K562 (cell line): ENCODE measurements around the gene ZKSCAN8. TPM values are rescaled to one million over a fixed set of nuclear protein-coding genes. Genes with fewer than 3 reads are reported as not detected.

Experiments used
- BDP1 ChIP-seq: IDR thresholded peaks from 3 replicates; pipeline ENCODE4 v1.6.1; 2011; ENCODE audit not compliant: insufficient read length, insufficient read depth
- CBX1 ChIP-seq: sonication (generic); IDR thresholded peaks from 2 replicates; pipeline ENCODE4 v1.6.1; 2016; ENCODE audit warnings: antibody characterized with exemption, low read depth, mild to moderate bottlenecking
- DPF2 ChIP-seq: fragments of 450-650 bp; IDR thresholded peaks from 2 replicates; pipeline ENCODE4 v1.6.1; 2016
- E2F8 ChIP-seq: fragments of 450-650 bp; IDR thresholded peaks from 2 replicates; pipeline ENCODE4 v1.7.1; 2018; ENCODE audit warnings: mild to moderate bottlenecking, low read depth; ENCODE audit not compliant: partially characterized antibody
- FOXJ3 ChIP-seq: sonication (generic); formaldehyde crosslinking; IDR thresholded peaks from 2 replicates; pipeline ENCODE4 v1.4.0; 2020; ENCODE audit warnings: mild to moderate bottlenecking, missing genetic modification reagents
- FOXK2 ChIP-seq, 2 experiments: fragments of 450-650 bp; IDR thresholded peaks in 1 of 2; conservative IDR thresholded peaks in 1 of 2; 2 replicates each; pipeline ENCODE4 v1.6.1; 2016; ENCODE audit warnings: low read depth in 2 of 2, mild to moderate bottlenecking in 1 of 2
- HCFC1 ChIP-seq: IDR thresholded peaks from 2 replicates; pipeline ENCODE4 v1.6.1; 2012; ENCODE audit warnings: low read depth, low read length, improper control_type of control experiment
- IRF1 ChIP-seq: sonication (generic); formaldehyde crosslinking; IDR thresholded peaks from 2 replicates; pipeline ENCODE4 v1.8.0; 2022; ENCODE audit warnings: missing genetic modification reagents, mild to moderate bottlenecking, borderline replicate concordance
- KDM1A ChIP-seq, 2 experiments: fragments of 450-650 bp; IDR thresholded peaks; 2 replicates each; pipeline ENCODE4 v1.6.1; 2016; ENCODE audit warnings: mild to moderate bottlenecking in 2 of 2
- MYC ChIP-seq, 2 experiments: fragments of 250-450 bp in 1 of 2; sonication (Bioruptor Pico) in 1 of 2; IDR thresholded peaks; 2 replicates each; pipeline versions ENCODE4 v1.5.1 to v1.6.1; 2012 to 2021; ENCODE audit warnings: low read depth in 2 of 2, borderline replicate concordance in 1 of 2, improper control_type of control experiment in 1 of 2, low read length in 1 of 2, mild to moderate bottlenecking in 1 of 2, moderate library complexity in 1 of 2
- NBN ChIP-seq: fragments of 450-650 bp; IDR thresholded peaks from 2 replicates; pipeline ENCODE4 v1.6.1; 2016; ENCODE audit warnings: low read depth, mild to moderate bottlenecking
- PKNOX1 ChIP-seq: fragments of 450-650 bp; IDR thresholded peaks from 2 replicates; pipeline ENCODE4 v1.6.1; 2016
- PREB ChIP-seq: sonication (generic); formaldehyde crosslinking; IDR thresholded peaks from 2 replicates; pipeline ENCODE4 v1.8.1; 2023; ENCODE audit warnings: mild to moderate bottlenecking, missing genetic modification reagents
- TAF9B ChIP-seq: fragments of 450-650 bp; IDR thresholded peaks from 2 replicates; pipeline ENCODE4 v1.6.1; 2018; ENCODE audit warnings: mild to moderate bottlenecking; ENCODE audit not compliant: partially characterized antibody
- TAL1 ChIP-seq: fragments of 450-650 bp; IDR thresholded peaks from 2 replicates; pipeline ENCODE4 v1.6.1; 2016; ENCODE audit warnings: mild to moderate bottlenecking
- TCF3 ChIP-seq: sonication (generic); formaldehyde crosslinking; IDR thresholded peaks from 2 replicates; pipeline ENCODE4 v1.4.0; 2020; ENCODE audit warnings: mild to moderate bottlenecking, missing genetic modification reagents
- TSC22D4 ChIP-seq: fragments of 450-650 bp; IDR thresholded peaks from 2 replicates; pipeline ENCODE4 v1.6.1; 2016; ENCODE audit warnings: missing genetic modification characterization, missing biosample characterization, control low read depth
- ZBTB8A ChIP-seq: fragments of 450-650 bp; IDR thresholded peaks from 2 replicates; pipeline ENCODE4 v1.6.1; 2018; ENCODE audit warnings: mild to moderate bottlenecking, moderate library complexity; ENCODE audit not compliant: partially characterized antibody
- ZFP91 ChIP-seq: sonication (generic); formaldehyde crosslinking; IDR thresholded peaks from 2 replicates; pipeline ENCODE4 v1.8.0; 2022; ENCODE audit warnings: mild to moderate bottlenecking, missing genetic modification reagents
- polyA plus RNA-seq, 8 experiments: library from polyadenylated mRNA; depleted of rRNA in 4 of 8; stranded (reverse) in 5 of 8; unstranded in 3 of 8; fragments of >200 nt; fragmentation: Nextera tagmentation in 2 of 8; fragmentation: Illumina TruSeq in 1 of 8; extraction: Ambion mirVana in 2 of 8; extraction: Trizol in 1 of 8; gene quantifications; 2 replicates each; pipeline versions ENCODE4 v1.2.1 to v1.2.3, GENCODE V29; 2011 to 2014; ENCODE audit warnings: inconsistent platforms in 1 of 8, missing spikeins in 1 of 8
- total RNA-seq, 7 experiments: library from RNA; depleted of rRNA in 6 of 7; stranded (reverse); fragments of >200 nt in 6 of 7; fragmentation: Illumina TruSeq in 2 of 7; extraction: Trizol in 2 of 7; gene quantifications; 2 replicates each; pipeline versions ENCODE4 v1.2.1 to v1.2.3, GENCODE V29; 2011 to 2021; ENCODE audit warnings: low replicate concordance in 1 of 7

ZKSCAN8 gene
- total and polyA plus RNA-seq, 9 of the 15 experiments (the other 6 are each of a cell fraction or from before 2014, with no cell fraction given), result 3.3 to 37.7 (median 21.7) TPM

- TF ChIP-seq FOXK2 (conservative IDR thresholded peaks at IDR 0.05 in 1 of 2, IDR thresholded peaks at IDR 0.05 in 1 of 2; ENCODE audit: low read depth in 2 of 2) (peak; percentile 91 to 95), CBX1 (peak; percentile 95), FOXJ3 (CRISPR knock-in tag) (0 out of 2 replicates have a peak, but pooled peaks have one; percentile 49), ZFP91 (peak; percentile 67), E2F8 (peak; percentile 82), TAL1 (no peak; the same call in 1 of the 2 replicates), TAF9B (peak; percentile 98), NBN (peak; percentile 96; the same call in 1 of the 2 replicates), IRF1 (CRISPR knock-in tag) (no peak), HCFC1 (peak; percentile 89), KDM1A (IDR thresholded peaks at IDR 0.05) (peak; percentile 43 to 52; a peak in 3 of 4 replicates), TCF3 (no peak; the same call in 1 of the 2 replicates), TSC22D4 (tag) (no peak), ZBTB8A (no peak), PREB (CRISPR knock-in tag) (peak; percentile 80; the same call in 1 of the 2 replicates), BDP1 (no peak), DPF2 (peak; percentile 28; the same call in 1 of the 2 replicates), PKNOX1 (peak; percentile 13; the same call in 1 of the 2 replicates), MYC (IDR thresholded peaks at IDR 0.05; ENCODE audit: low read depth, low read length) (peak; percentile 84), MYC (CRISPR knock-in tag; IDR thresholded peaks at IDR 0.05; ENCODE audit: borderline replicate concordance, low read depth) (peak; percentile 75)
Observed at GRCh38 chr6:28136585-28137504, 4.8 kb upstream of the ZKSCAN8 start (continued).
